ENCODE results near the gene CD300A.

- TF ChIP-seq CTCF (optimal IDR thresholded peaks at IDR 0.05 in 1 of 3, IDR thresholded peaks at IDR 0.05 in 1 of 3, conservative IDR thresholded peaks at IDR 0.05 in 1 of 3; ENCODE audit: extremely low read depth in 1 of 3, insufficient read depth in 2 of 3, low read length in 3 of 3) (no peak), EZH2 (IDR thresholded peaks at IDR 0.05; ENCODE audit: low read length) (no peak)
Measured at GRCh38 chr17:74508156-74508555, 41.7 kb downstream of the CD300A start.
